CD4-positive, alpha-beta T cell treated with Interleukin-17A for 4 hours (primary cell): ENCODE data around the gene AKIP1.
A peak's percentile ranks its signal among the peaks of the same experiment; 100 is the strongest.
"Not testable (repeated sequence)": the region's sequence is repeated elsewhere in the genome, so short reads cannot be mapped to it uniquely, and the experiment has no call there.

Source experiments
- DNase-seq: peaks from one replicate; pipeline ENCODE4 v3.0.0-alpha.2; 2020; ENCODE audit warnings: mixed read lengths

Gene AKIP1

GRCh38 chr11:8911029-8911823 lies at the start of gene AKIP1:
Gene AKIP1 (plus strand): TSS chr11:8911189. CDS start chr11:8911450, 261 bp downstream.
- DNase-seq = peak; percentile 87

GRCh38 chr11:8863838-8864237 lies 47.2 kb upstream of the AKIP1 start:
- DNase-seq = no peak

- no peak for DNase-seq
Measured at GRCh38 chr11:8865304-8865703, 45.7 kb upstream of the AKIP1 start.

- no peak for DNase-seq
Measured at GRCh38 chr11:8867035-8867434, 44.0 kb upstream of the AKIP1 start.

GRCh38 chr11:8867931-8868631 lies 42.9 kb upstream of the AKIP1 start:
- no peak for DNase-seq

- DNase-seq = no peak
Measured at GRCh38 chr11:8870411-8871170, 40.4 kb upstream of the AKIP1 start.

GRCh38 chr11:8871171-8871775 lies 39.7 kb upstream of the AKIP1 start:
- DNase-seq = no peak

GRCh38 chr11:8871962-8872361 lies 39.0 kb upstream of the AKIP1 start:
- no peak for DNase-seq

- DNase-seq = no peak
Measured at GRCh38 chr11:8873741-8874405, 37.1 kb upstream of the AKIP1 start.

- DNase-seq = no peak
Measured at GRCh38 chr11:8878771-8879170, 32.2 kb upstream of the AKIP1 start.

GRCh38 chr11:8881585-8881984 lies 29.4 kb upstream of the AKIP1 start:
- not testable (repeated sequence) for DNase-seq

GRCh38 chr11:8886322-8886721 lies 24.7 kb upstream of the AKIP1 start:
- DNase-seq = no peak

- DNase-seq = not testable (repeated sequence)
Measured at GRCh38 chr11:8891185-8891584, 19.8 kb upstream of the AKIP1 start.

- DNase-seq = no peak
Measured at GRCh38 chr11:8899119-8899753, 11.8 kb upstream of the AKIP1 start.

GRCh38 chr11:8905528-8906165 lies 5.3 kb upstream of the AKIP1 start:
- DNase-seq = no peak

GRCh38 chr11:8907116-8907515 lies 3.9 kb upstream of the AKIP1 start:
- no peak for DNase-seq

GRCh38 chr11:8908099-8908498 lies 2.9 kb upstream of the AKIP1 start:
- DNase-seq = no peak

- no peak for DNase-seq
Measured at GRCh38 chr11:8910649-8911026, 351 bp upstream of the AKIP1 start.

GRCh38 chr11:8913961-8914660 lies 3.1 kb downstream of the AKIP1 start:
- DNase-seq = peak; percentile 64

GRCh38 chr11:8914661-8915018 lies 3.7 kb downstream of the AKIP1 start:
- no peak for DNase-seq
